Astrocyte of the cerebellum (primary cell): Measurements from ENCODE around the gene TNNT2.

Source experiments
- DNase-seq: peaks from one replicate; pipeline ENCODE4 v3.0.0-alpha.2; 2011; ENCODE audit warnings: low read depth
- H3K4me3 ChIP-seq: 2 replicates; pipeline ENCODE4 v1.5.1; 2011; ENCODE audit warnings: mild to moderate bottlenecking, low read depth, low read length, moderate library complexity
- CTCF ChIP-seq: IDR thresholded peaks from 2 replicates; pipeline ENCODE4 v1.5.1; 2012; ENCODE audit warnings: low read length, low read depth, moderate library complexity, mild to moderate bottlenecking; ENCODE audit errors: missing control alignments
- in situ Hi-C: cut with HindIII; loops from 2 replicates; pipeline ENCODE4 v1.10.0; 2017; ENCODE audit warnings: low sequenced_read_pairs

TNNT2 gene

GRCh38 chr1:201353186-201353940 is 24.1 kb downstream of the TNNT2 start:
- in situ Hi-C loops, result no loop called here
- DNase-seq, result no peak
- no peak for TF ChIP-seq CTCF
- H3K4me3 ChIP-seq, result no peak overlapping the region

DNA sequence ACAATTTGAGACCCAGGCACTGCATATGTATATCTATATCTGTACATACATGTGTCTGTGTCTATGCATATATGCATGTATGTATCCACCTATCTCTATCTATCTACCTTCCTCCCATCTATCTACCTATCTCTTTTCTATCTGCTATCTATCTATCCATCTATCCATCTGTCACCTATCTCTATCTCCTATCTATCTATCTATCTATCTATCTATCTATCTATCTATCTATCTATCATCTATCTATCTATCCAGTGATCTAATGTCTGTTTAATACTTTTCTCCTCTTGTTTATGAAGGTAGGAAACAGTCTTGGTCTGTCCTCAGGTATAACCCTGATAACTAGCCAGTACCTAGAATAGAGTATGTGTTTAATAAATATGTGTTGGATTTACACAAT is 25.9 kb downstream of the TNNT2 start:
- H3K4me3 ChIP-seq, result no peak overlapping the region
- DNase-seq, result no peak
- TF ChIP-seq CTCF, result no peak
- in situ Hi-C loops, result no loop called here

GRCh38 chr1:201350884-201351283 is 26.6 kb downstream of the TNNT2 start:
- no peak for TF ChIP-seq CTCF

GRCh38 chr1:201350361-201350725 is 27.1 kb downstream of the TNNT2 start:
- TF ChIP-seq CTCF, result no peak
- no peak for DNase-seq
- H3K4me3 ChIP-seq, result no peak overlapping the region
- in situ Hi-C loops, result no loop called here

More at GRCh38 chr1:201350884-201351283, 26.6 kb downstream of the TNNT2 start:
- no peak overlapping the region for H3K4me3 ChIP-seq
- no peak for DNase-seq
- in situ Hi-C loops, result no loop called here

GRCh38 chr1:201349092-201349491 is 28.4 kb downstream of the TNNT2 start:
- no peak for DNase-seq
- H3K4me3 ChIP-seq, result no peak overlapping the region
- no peak for TF ChIP-seq CTCF
- in situ Hi-C loops, result no loop called here

DNA sequence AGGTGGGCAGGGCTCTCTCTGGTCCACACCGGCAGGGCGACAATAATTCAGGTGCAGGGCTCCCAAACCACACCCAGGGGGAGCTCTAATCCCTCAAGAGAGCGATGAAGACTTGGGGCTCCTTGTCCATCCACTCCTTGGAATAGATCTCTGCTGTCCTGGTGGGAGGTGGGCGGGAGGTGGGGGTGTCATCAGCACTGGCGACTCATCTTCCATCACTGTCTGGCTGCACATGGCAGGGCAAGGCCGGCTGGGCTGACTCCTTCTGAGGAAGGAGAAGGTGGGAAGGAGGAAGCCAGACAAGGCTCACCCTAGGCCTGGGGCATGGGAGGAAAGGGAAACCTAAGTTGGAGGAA is 29.3 kb downstream of the TNNT2 start:
- TF ChIP-seq CTCF, result peak; percentile 69
- in situ Hi-C loops, result no loop called here
- peak; percentile 16 for DNase-seq
- H3K4me3 ChIP-seq, result no peak overlapping the region
